Non-pigmented ciliary epithelial cell (primary cell): Measurements from ENCODE around the gene BICDL1.
"Not testable (repeated sequence)": the region's sequence is repeated elsewhere in the genome, so short reads cannot be mapped to it uniquely, and the experiment has no call there.

Source experiments
- DNase-seq: peaks from one replicate; pipeline ENCODE4 v3.0.0-alpha.2; 2010; ENCODE audit warnings: low read depth

The BICDL1 gene, protein sequence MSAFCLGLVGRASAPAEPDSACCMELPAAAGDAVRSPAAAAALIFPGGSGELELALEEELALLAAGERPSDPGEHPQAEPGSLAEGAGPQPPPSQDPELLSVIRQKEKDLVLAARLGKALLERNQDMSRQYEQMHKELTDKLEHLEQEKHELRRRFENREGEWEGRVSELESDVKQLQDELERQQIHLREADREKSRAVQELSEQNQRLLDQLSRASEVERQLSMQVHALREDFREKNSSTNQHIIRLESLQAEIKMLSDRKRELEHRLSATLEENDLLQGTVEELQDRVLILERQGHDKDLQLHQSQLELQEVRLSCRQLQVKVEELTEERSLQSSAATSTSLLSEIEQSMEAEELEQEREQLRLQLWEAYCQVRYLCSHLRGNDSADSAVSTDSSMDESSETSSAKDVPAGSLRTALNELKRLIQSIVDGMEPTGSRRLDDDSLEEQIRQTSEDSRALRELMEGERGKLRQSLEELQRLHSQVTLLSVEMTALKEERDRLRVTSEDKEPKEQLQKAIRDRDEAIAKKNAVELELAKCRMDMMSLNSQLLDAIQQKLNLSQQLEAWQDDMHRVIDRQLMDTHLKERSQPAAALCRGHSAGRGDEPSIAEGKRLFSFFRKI

GRCh38 chr12:119988472-119989360 lies at the start of gene BICDL1:
Gene BICDL1, plus strand, starts transcription at chr12:119989236. Its CDS starts 633 bp downstream, at chr12:119989869.
- DNase-seq: peak; percentile 31

- peak; percentile 27 for DNase-seq
Observed at GRCh38 chr12:119940897-119941296, 48.1 kb upstream of the BICDL1 start.

GRCh38 chr12:119942386-119942785 lies 46.6 kb upstream of the BICDL1 start:
- DNase-seq: no peak

DNA sequence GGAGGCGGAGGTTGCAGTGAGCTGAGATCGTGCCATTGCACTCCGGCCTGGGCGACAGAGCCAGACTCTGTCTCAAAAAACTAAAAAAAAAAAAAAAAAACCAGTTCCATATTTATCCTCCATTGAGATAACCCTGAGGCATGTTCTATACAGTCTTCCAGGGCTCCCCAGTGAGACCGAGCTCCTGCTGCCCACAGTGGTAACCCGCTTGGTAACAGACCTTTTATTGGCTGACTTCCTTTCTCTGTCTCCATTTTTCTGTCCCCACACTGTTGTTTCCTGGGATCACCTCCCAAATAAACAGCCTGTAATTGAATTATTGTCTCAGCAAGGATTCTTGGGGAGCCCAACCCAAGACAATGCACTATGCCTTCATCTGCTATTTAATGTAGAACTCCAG lies 42.8 kb upstream of the BICDL1 start:
- DNase-seq: no peak

DNA sequence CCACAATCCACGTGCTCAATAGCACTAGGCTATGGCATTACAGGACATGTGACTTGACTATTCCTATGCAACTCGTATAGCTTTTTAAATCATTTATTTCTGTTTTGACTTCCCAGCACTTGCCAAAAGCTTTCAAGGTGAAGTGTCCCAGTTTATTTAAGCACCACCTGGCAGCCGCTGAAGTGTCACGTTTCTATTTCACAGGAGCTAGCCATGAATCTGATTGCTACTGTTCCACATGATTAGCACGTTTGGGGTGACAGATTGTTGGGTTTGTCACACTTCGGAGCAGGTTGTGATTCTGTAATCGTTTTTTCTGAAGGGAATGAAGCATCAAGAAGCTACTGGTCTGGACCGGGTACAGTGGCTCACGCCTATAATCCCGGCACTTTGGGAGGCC lies 39.9 kb upstream of the BICDL1 start:
- no peak for DNase-seq

- no peak for DNase-seq
Observed at GRCh38 chr12:119949594-119949993, 39.4 kb upstream of the BICDL1 start.

GRCh38 chr12:119956047-119956446 lies 33.0 kb upstream of the BICDL1 start:
- DNase-seq: no peak

GRCh38 chr12:119957135-119957534 lies 31.9 kb upstream of the BICDL1 start:
- no peak for DNase-seq

GRCh38 chr12:119959435-119959834 lies 29.6 kb upstream of the BICDL1 start:
- no peak for DNase-seq

DNA sequence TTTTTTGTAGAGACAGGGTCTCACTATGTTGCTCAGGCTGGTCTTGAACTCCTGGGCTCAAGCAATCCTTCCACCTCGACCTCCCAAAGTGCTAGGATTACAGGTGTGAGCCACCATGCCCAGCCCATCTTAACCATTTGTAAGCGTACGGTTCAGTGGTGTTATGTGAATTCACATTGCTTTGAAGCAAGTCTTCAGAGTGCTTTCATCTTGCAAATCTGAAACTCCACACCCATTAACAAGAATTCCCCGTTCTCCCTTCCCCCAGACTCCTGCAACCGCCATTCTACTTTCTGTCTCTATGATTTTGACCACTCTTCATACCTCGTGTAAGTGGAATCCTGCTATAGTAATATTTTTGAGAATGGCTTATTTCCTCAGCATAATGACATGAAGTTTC lies 24.9 kb upstream of the BICDL1 start:
- no peak for DNase-seq

DNA sequence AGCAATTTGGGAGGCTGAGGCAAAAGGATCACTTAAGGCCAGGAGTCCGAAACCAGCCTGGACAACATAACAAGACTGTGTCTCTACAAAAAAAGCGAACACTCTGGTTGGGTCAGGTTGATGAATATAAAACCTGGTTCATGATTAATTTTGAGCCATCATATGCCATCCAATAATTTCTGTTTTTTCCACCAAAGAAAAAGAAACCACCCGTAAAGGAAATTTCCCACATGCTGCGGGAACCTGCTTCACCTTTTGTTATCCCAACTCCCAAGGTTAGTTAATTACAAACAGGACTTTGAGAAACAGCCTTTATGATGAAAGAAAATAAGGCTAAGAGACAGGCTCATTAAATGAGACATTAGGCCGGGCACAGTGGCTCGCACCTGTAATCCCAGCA lies 24.1 kb upstream of the BICDL1 start:
- no peak for DNase-seq

GRCh38 chr12:119980242-119980641 lies 8.8 kb upstream of the BICDL1 start:
- no peak for DNase-seq

- not testable (repeated sequence) for DNase-seq
Observed at GRCh38 chr12:119980702-119981101, 8.3 kb upstream of the BICDL1 start.

- DNase-seq: no peak
Observed at GRCh38 chr12:119989361-119989730, 310 bp downstream of the BICDL1 start.

DNA sequence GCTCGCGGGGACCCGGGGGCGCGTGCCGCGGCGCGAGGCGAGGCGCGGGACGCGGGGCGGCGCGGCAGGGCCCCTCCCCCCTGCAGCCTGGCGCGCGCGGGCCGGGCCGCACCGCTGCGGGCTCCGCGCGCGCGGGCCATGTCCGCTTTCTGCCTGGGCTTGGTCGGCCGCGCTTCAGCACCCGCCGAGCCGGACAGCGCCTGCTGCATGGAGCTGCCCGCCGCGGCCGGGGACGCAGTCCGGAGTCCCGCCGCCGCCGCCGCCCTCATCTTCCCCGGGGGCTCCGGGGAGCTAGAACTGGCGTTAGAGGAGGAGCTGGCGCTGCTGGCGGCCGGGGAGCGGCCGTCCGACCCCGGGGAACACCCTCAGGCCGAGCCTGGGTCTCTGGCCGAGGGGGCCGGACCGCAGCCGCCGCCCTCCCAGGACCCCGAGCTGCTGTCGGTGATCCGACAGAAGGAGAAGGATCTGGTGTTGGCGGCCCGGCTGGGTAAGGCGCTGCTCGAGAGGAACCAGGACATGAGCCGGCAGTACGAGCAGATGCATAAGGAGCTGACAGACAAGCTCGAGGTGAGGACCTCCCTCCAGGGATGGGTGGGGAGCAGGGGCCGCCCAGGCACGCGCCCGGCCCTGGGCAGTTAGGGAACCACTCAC lies 820 bp downstream of the BICDL1 start:
- DNase-seq: no peak

DNA sequence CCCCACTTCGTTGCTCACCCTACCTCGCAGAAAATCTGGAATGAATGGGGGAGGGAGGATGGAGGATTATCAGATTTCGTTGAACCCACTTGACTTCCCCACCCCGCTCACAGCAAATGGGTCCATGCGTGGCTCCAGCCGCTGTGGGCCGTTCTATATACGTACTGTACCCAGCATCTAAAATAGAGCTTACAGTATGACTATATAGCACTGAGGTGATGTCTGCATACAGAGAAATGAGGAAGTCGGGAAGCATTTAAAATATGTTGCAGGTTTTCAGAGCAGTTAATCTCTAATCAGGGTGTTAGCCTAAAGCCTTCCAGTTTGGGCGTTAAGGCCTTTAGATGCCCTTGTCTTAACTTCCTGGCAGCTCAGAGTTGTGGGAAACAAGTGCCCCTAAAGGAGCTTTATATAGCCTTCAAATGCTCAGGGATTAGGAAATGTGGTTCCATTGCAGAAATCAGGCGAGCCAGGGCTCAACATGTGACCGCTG lies 1.4 kb downstream of the BICDL1 start:
- no peak for DNase-seq

- DNase-seq: no peak
Observed at GRCh38 chr12:119992129-119992705, 3.2 kb downstream of the BICDL1 start.

DNA sequence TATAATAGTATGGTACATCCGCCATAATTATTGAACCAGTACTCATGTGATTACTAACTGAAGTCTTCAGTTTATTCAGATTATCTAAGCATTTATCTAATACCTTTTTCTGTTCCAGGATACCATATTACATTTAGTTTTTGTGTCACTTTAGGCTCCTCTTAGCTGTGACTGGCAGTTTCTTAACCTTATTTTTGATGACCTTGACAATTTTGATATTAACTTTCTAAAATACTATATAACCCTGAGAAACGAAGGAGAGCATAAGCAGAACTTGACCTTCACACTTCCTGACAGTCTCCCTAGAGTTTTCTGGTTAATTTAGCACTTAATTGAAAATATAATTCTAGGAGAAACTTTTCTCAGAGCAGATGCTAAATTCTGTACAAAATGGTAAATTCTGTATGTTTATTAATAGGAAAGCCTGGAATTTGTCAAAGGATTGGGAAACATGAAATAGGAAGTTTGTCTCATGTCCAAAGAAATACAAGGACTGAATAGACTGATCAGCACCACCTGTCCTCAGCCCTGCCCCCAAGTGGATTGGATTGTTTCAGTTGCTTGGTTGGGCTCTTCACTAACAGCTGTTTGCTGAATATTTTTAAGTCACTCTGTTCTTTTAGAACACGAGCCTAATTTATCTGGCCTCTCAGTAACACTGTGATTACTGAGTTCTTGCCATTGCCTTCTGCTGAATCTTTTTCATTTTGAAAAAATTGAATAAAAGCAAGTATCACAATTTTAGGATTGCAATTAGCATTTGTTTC lies 6.0 kb downstream of the BICDL1 start:
- no peak for DNase-seq

DNA sequence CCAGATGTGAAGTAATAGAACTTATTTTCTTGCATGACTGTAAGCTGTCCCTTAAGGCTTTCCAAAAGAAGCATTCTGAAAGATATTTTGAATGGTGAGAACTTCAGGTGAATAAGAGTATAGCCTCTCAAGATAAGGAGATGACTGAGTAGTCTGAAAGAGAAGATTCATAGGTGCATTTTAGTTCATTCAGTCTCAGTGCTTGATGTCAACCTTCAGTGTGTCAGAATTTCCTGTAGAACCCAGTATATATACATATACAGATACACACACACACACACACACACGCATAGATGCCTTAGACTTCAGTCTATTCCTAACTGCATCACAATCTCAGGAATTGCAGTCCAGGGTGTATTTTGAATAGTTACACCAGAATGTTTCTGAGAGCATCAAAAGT lies 7.4 kb downstream of the BICDL1 start:
- no peak for DNase-seq

GRCh38 chr12:119998471-119999245 lies 9.6 kb downstream of the BICDL1 start:
- DNase-seq: no peak
